DND-41 (cell line): Measurements from ENCODE around the gene LTN1.
A peak's percentile ranks its signal among the peaks of the same experiment; 100 is the strongest.

Experiments used
- ATAC-seq: fragments of 200-7000 bp; cut with Tn5 transposase; 3 replicates; pipeline ENCODE4 v1.9.1; 2021; ENCODE audit warnings: low read depth; ENCODE audit not compliant: insufficient read depth
- DNase-seq: peaks from one replicate; pipeline ENCODE4 v3.0.0-alpha.2; 2020
- H2AFZ ChIP-seq: 2 replicates; pipeline ENCODE4 v1.6.0; 2012; ENCODE audit warnings: low read depth, low read length
- H3K27ac ChIP-seq: 2 replicates; pipeline ENCODE4 v1.5.1; 2012; ENCODE audit warnings: low read length, inconsistent platforms
- H3K27me3 ChIP-seq: fragments of 200-600 bp; sonication (generic); 2 replicates; pipeline ENCODE4 v1.6.0; 2012; ENCODE audit warnings: low read length, mild to moderate bottlenecking, inconsistent platforms; ENCODE audit not compliant: insufficient read depth, poor library complexity
- H3K36me3 ChIP-seq: 2 replicates; pipeline ENCODE4 v1.5.1; 2012; ENCODE audit warnings: low read length, inconsistent platforms; ENCODE audit not compliant: insufficient read depth
- H3K4me1 ChIP-seq: 2 replicates; pipeline ENCODE4 v1.5.1; 2012; ENCODE audit warnings: mild to moderate bottlenecking, low read length; ENCODE audit not compliant: insufficient read depth
- H3K4me2 ChIP-seq: 2 replicates; pipeline ENCODE4 v1.6.0; 2012; ENCODE audit warnings: mild to moderate bottlenecking, moderate library complexity, low read length, inconsistent platforms; ENCODE audit not compliant: insufficient read depth
- H3K4me3 ChIP-seq, 2 experiments: fragments of 200-600 bp in 1 of 2; shearing (Covaris generic) in 1 of 2; 2 replicates each; pipeline ENCODE4 v1.5.1; 2012 to 2016; ENCODE audit warnings: inconsistent platforms in 2 of 2, low read length in 2 of 2, mild to moderate bottlenecking in 2 of 2, low read depth in 1 of 2, moderate library complexity in 1 of 2
- H3K79me2 ChIP-seq: 2 replicates; pipeline ENCODE4 v1.6.0; 2012; ENCODE audit warnings: low read length, inconsistent platforms; ENCODE audit not compliant: insufficient read depth
- H3K9ac ChIP-seq: 2 replicates; pipeline ENCODE4 v1.6.0; 2012; ENCODE audit warnings: low read depth, mild to moderate bottlenecking, inconsistent platforms, low read length, moderate library complexity
- H3K9me3 ChIP-seq: 2 replicates; pipeline ENCODE4 v1.5.1; 2012; ENCODE audit warnings: low read length, moderate library complexity, mild to moderate bottlenecking, inconsistent platforms; ENCODE audit not compliant: insufficient read depth, severe bottlenecking
- H4K20me1 ChIP-seq: 2 replicates; pipeline ENCODE4 v1.6.0; 2012; ENCODE audit warnings: low read length; ENCODE audit not compliant: insufficient read depth
- CTCF ChIP-seq: IDR thresholded peaks from 2 replicates; pipeline ENCODE4 v1.5.1; 2012; ENCODE audit warnings: borderline replicate concordance, low read length, moderate library complexity, mild to moderate bottlenecking; ENCODE audit not compliant: poor library complexity, severe bottlenecking; ENCODE audit errors: extremely low read depth
- EZH2 ChIP-seq: IDR thresholded peaks from 3 replicates; pipeline ENCODE4 v1.6.1; 2012; ENCODE audit warnings: borderline replicate concordance, low read depth, mild to moderate bottlenecking, moderate library complexity, low read length, inconsistent platforms; ENCODE audit not compliant: severe bottlenecking

Gene LTN1

GRCh38 chr21:28892199-28893111 lies 100.2 kb downstream of the LTN1 start:
- Histone ChIP-seq H3K27ac (no peak overlapping the region), H2AFZ (no peak overlapping the region), H3K4me2 (no peak overlapping the region), H3K27me3 (no peaks in the 10 kb centered on the region), H3K4me3 (no peak overlapping the region), H3K79me2 (no peaks in the 10 kb centered on the region), H3K9ac (no peak overlapping the region), H4K20me1 (no peaks in the 10 kb centered on the region), H3K4me1 (no peaks in the 10 kb centered on the region), H3K36me3 (no peaks in the 10 kb centered on the region), H3K9me3 (no peaks in the 10 kb centered on the region)
- TF ChIP-seq CTCF = no peak
- TF ChIP-seq EZH2 = no peak
- DNase-seq (no peak), ATAC-seq (no peak)

- peaks cover 27% of the 10 kb centered on the region for H3K4me1 ChIP-seq
- no peak for TF ChIP-seq CTCF
- TF ChIP-seq EZH2 = no peak
- H3K9me3 ChIP-seq = no peaks in the 10 kb centered on the region
- H3K4me2 ChIP-seq = peak overlapping the region; percentile 68
- peaks cover 14% of the 10 kb centered on the region; the same call in 1 of the 2 replicates for H3K36me3 ChIP-seq
- no peaks in the 10 kb centered on the region for H4K20me1 ChIP-seq
- H3K27me3 ChIP-seq = no peaks in the 10 kb centered on the region
- ATAC-seq (no peak), DNase-seq (no peak)
- 0 out of 2 replicates have a peak, but pooled peaks cover 2% of the 10 kb centered on the region for H3K79me2 ChIP-seq
- H3K4me3 ChIP-seq = peak overlapping the region; percentile 41 to 64; a peak in 3 of 4 replicates
- peak overlapping the region; percentile 80 for H3K27ac ChIP-seq
- H3K9ac ChIP-seq = peak overlapping the region; percentile 58
- H2AFZ ChIP-seq = peak overlapping the region; percentile 76
Observed at GRCh38 chr21:28885853-28886177, 106.9 kb downstream of the LTN1 start.

GRCh38 chr21:28884976-28885852 lies 107.5 kb downstream of the LTN1 start:
- H3K4me2 ChIP-seq = peak overlapping the region; percentile 68
- H3K4me1 ChIP-seq = peaks cover 27% of the 10 kb centered on the region
- H3K27ac ChIP-seq = peak overlapping the region; percentile 80
- H4K20me1 ChIP-seq = no peaks in the 10 kb centered on the region
- peak overlapping the region; percentile 58 for H3K9ac ChIP-seq
- peak overlapping the region; percentile 76 for H2AFZ ChIP-seq
- H3K4me3 ChIP-seq = peak overlapping the region; percentile 41 to 64; a peak in 3 of 4 replicates
- H3K36me3 ChIP-seq = peaks cover 14% of the 10 kb centered on the region; the same call in 1 of the 2 replicates
- H3K27me3 ChIP-seq = no peaks in the 10 kb centered on the region
- no peaks in the 10 kb centered on the region for H3K9me3 ChIP-seq
- 0 out of 2 replicates have a peak, but pooled peaks cover 2% of the 10 kb centered on the region for H3K79me2 ChIP-seq
- DNase-seq (peak; percentile 95), ATAC-seq (peak; percentile 90)
- no peak for TF ChIP-seq CTCF
- no peak for TF ChIP-seq EZH2
